CD14-positive monocyte (primary cell): Measurements from ENCODE around the gene GPR21. TPM values are rescaled to one million over a fixed set of nuclear protein-coding genes. Genes with fewer than 3 reads are reported as not detected.

Experiments used
- DNase-seq, 3 donors: peaks; one replicate each; pipeline ENCODE4 v3.0.0-alpha.2; 2011 to 2022
- H2AFZ ChIP-seq: 2 replicates; pipeline ENCODE4 v1.6.0; 2012; ENCODE audit warnings: mild to moderate bottlenecking, low read depth, low read length, inconsistent platforms; ENCODE audit not compliant: insufficient read depth, poor library complexity, severe bottlenecking
- H3K27ac ChIP-seq, 2 donors: 1 replicate in 1 of 2; 2 replicates in 1 of 2; pipeline ENCODE4 v1.5.1; 2012 to 2013; ENCODE audit warnings: low read length in 2 of 2, control low read depth in 1 of 2, inconsistent platforms in 1 of 2, low read depth in 1 of 2, mild to moderate bottlenecking in 1 of 2
- H3K27me3 ChIP-seq, 2 donors: one replicate each; pipeline versions ENCODE4 v1.6.0 to v1.6.1; 2011 to 2013; ENCODE audit warnings: low read length in 2 of 2; ENCODE audit not compliant: control insufficient read depth in 2 of 2, insufficient read depth in 2 of 2
- H3K36me3 ChIP-seq, 2 donors: replicated peaks in 1 of 2; 1 replicate in 1 of 2; 2 replicates in 1 of 2; pipeline versions ENCODE4 v1.5.1 to v1.6.1; 2012 to 2013; ENCODE audit warnings: low read length in 2 of 2, control low read depth in 1 of 2, inconsistent platforms in 1 of 2, mild to moderate bottlenecking in 1 of 2; ENCODE audit not compliant: insufficient read depth in 2 of 2, control insufficient read depth in 1 of 2
- H3K4me1 ChIP-seq, 2 donors: 1 replicate in 1 of 2; 2 replicates in 1 of 2; pipeline versions ENCODE4 v1.5.1 to v1.6.1; 2012 to 2013; ENCODE audit warnings: low read length in 2 of 2, control low read depth in 1 of 2, inconsistent platforms in 1 of 2, mild to moderate bottlenecking in 1 of 2, moderate library complexity in 1 of 2; ENCODE audit not compliant: insufficient read depth in 2 of 2, control insufficient read depth in 1 of 2
- H3K4me2 ChIP-seq: replicated peaks from 2 replicates; pipeline ENCODE3; 2012; ENCODE audit warnings: low read length, moderate library complexity, mild to moderate bottlenecking; ENCODE audit not compliant: poor library complexity, severe bottlenecking; ENCODE audit errors: extremely low read depth
- H3K4me3 ChIP-seq, 3 experiments: fragments of 200-600 bp in 1 of 3; sonication (generic) in 1 of 3; replicated peaks in 1 of 3; 1 replicate in 2 of 3; 2 replicates in 1 of 3; pipeline ENCODE4 v1.5.1; 2011 to 2013; ENCODE audit warnings: low read length in 3 of 3, mild to moderate bottlenecking in 3 of 3, control low read depth in 2 of 3, low read depth in 2 of 3, inconsistent platforms in 1 of 3, moderate library complexity in 1 of 3
- H3K79me2 ChIP-seq: 2 replicates; pipeline ENCODE4 v1.6.0; 2012; ENCODE audit warnings: mild to moderate bottlenecking, control low read depth, inconsistent platforms, low read length, moderate library complexity; ENCODE audit not compliant: insufficient read depth
- H3K9ac ChIP-seq: 2 replicates; pipeline ENCODE4 v1.6.0; 2017; ENCODE audit warnings: low read length, mild to moderate bottlenecking; ENCODE audit not compliant: insufficient read depth, poor library complexity, severe bottlenecking
- H3K9me3 ChIP-seq, 2 donors: replicated peaks in 1 of 2; 1 replicate in 1 of 2; 2 replicates in 1 of 2; pipeline versions ENCODE4 v1.5.1 to v1.6.1; 2012 to 2013; ENCODE audit warnings: low read length in 2 of 2, control low read depth in 1 of 2; ENCODE audit not compliant: control insufficient read depth in 1 of 2, insufficient read depth in 1 of 2
- H4K20me1 ChIP-seq: 2 replicates; pipeline ENCODE4 v1.6.0; 2012; ENCODE audit warnings: mild to moderate bottlenecking, low read length, control low read depth, moderate library complexity; ENCODE audit not compliant: insufficient read depth
- H3K27ac Mint-ChIP-seq, 7 donors: one replicate each; pipeline ENCODE4 v1.8.0; 2020; ENCODE audit warnings: mild to moderate bottlenecking in 7 of 7, mixed read lengths in 7 of 7, moderate library complexity in 6 of 7, inconsistent platforms in 2 of 7
- H3K27me3 Mint-ChIP-seq, 3 donors: one replicate each; pipeline ENCODE4 v1.8.0; 2021 to 2022; ENCODE audit warnings: low read depth in 3 of 3, mild to moderate bottlenecking in 3 of 3, mixed read lengths in 3 of 3, moderate library complexity in 3 of 3, inconsistent platforms in 1 of 3
- H3K36me3 Mint-ChIP-seq, 2 donors: one replicate each; pipeline ENCODE4 v1.8.0; 2020; ENCODE audit warnings: mixed read lengths in 2 of 2, inconsistent platforms in 1 of 2, mild to moderate bottlenecking in 1 of 2
- H3K4me1 Mint-ChIP-seq: one replicate; pipeline ENCODE4 v1.8.0; 2020; ENCODE audit warnings: mild to moderate bottlenecking, mixed read lengths
- H3K4me3 Mint-ChIP-seq, 2 donors: one replicate each; pipeline ENCODE4 v1.8.0; 2020; ENCODE audit warnings: mild to moderate bottlenecking in 2 of 2, mixed read lengths in 2 of 2, moderate library complexity in 1 of 2
- H3K9me3 Mint-ChIP-seq, 7 donors: one replicate each; pipeline ENCODE4 v1.8.0; 2020 to 2022; ENCODE audit warnings: mixed read lengths in 7 of 7, mild to moderate bottlenecking in 6 of 7, moderate library complexity in 6 of 7, inconsistent platforms in 2 of 7
- WGBS: methylation state at CpG from one replicate; pipeline ENCODE4 v1.1.5; 2013; ENCODE audit warnings: missing lambda C conversion rate; ENCODE audit not compliant: insufficient coverage; 5-methylcytosine and 5-hydroxymethylcytosine counted together
- intact Hi-C, 2 donors: fragments of 100-400 bp; cut with micrococcal nuclease; formaldehyde crosslinking; loops; one replicate each; pipeline versions ENCODE4 v1.15.0 to v1.15.1; 2023
- polyA plus RNA-seq, 3 donors: library from polyadenylated mRNA; depleted of rRNA in 1 of 3; unstranded in 2 of 3; stranded (reverse) in 1 of 3; fragments of 300-500 nt in 2 of 3; fragments of >200 nt in 1 of 3; fragmentation: Illumina TruSeq in 2 of 3; gene quantifications; 1 replicate in 2 of 3; 2 replicates in 1 of 3; pipeline ENCODE4 v1.2.3, GENCODE V29; 2012 to 2021
- TF ChIP-seq, protein P1 (sequence below): fragments of 200-600 bp; IDR thresholded peaks from one replicate; pipeline ENCODE4 v1.8.0; 2022; ENCODE audit warnings: antibody characterized with exemption, mild to moderate bottlenecking

Gene GPR21
- polyA plus RNA-seq, 3 donors, result 0.39 TPM; not detected in 2

GRCh38 chr9:123020796-123021195 lies 12.7 kb upstream of the GPR21 start:
- DNase-seq, result no peak
- H3K4me1 ChIP-seq, result no peaks in the 10 kb centered on the region

GRCh38 chr9:123026425-123026824 lies 7.0 kb upstream of the GPR21 start:
- no peaks in the 10 kb centered on the region for H4K20me1 ChIP-seq
- H3K27ac Mint-ChIP-seq, result peak overlapping the region in 1 of 7 donors; percentile 25
- no peaks in the 10 kb centered on the region for H3K9me3 Mint-ChIP-seq
- H2AFZ ChIP-seq, result no peak overlapping the region
- H3K27me3 Mint-ChIP-seq, result no peaks in the 10 kb centered on the region
- H3K4me3 ChIP-seq, result no peak overlapping the region
- DNase-seq, result no peak
- no peak overlapping the region for H3K9ac ChIP-seq
- H3K27ac ChIP-seq, result no peak overlapping the region
- no peaks in the 10 kb centered on the region for H3K79me2 ChIP-seq
- WGBS, result no CpG with 5 or more reads among the region's 1 CpG
- H3K4me3 Mint-ChIP-seq, result no peak overlapping the region
- H3K27me3 ChIP-seq, result no peaks in the 10 kb centered on the region
- H3K36me3 Mint-ChIP-seq, result peaks cover 49 to 76% of the 10 kb centered on the region in 2 donors
- peaks cover 8% of the 10 kb centered on the region for H3K4me1 Mint-ChIP-seq
- peaks cover 0 to 3% of the 10 kb centered on the region in 2 donors for H3K4me1 ChIP-seq
- H3K9me3 ChIP-seq, result no peaks in the 10 kb centered on the region
- peaks cover 43 to 87% of the 10 kb centered on the region in 2 donors for H3K36me3 ChIP-seq
- intact Hi-C loops, result no loop called here
- H3K4me2 ChIP-seq, result no peak overlapping the region
- TF ChIP-seq, protein P1, sequence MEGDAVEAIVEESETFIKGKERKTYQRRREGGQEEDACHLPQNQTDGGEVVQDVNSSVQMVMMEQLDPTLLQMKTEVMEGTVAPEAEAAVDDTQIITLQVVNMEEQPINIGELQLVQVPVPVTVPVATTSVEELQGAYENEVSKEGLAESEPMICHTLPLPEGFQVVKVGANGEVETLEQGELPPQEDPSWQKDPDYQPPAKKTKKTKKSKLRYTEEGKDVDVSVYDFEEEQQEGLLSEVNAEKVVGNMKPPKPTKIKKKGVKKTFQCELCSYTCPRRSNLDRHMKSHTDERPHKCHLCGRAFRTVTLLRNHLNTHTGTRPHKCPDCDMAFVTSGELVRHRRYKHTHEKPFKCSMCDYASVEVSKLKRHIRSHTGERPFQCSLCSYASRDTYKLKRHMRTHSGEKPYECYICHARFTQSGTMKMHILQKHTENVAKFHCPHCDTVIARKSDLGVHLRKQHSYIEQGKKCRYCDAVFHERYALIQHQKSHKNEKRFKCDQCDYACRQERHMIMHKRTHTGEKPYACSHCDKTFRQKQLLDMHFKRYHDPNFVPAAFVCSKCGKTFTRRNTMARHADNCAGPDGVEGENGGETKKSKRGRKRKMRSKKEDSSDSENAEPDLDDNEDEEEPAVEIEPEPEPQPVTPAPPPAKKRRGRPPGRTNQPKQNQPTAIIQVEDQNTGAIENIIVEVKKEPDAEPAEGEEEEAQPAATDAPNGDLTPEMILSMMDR, result no peak

More at GRCh38 chr9:123020796-123021195, 12.7 kb upstream of the GPR21 start:
- intact Hi-C loops, result no loop called here
- Histone ChIP-seq H3K9ac (no peak overlapping the region), H3K27ac (no peak overlapping the region), H2AFZ (no peak overlapping the region), H4K20me1 (no peaks in the 10 kb centered on the region), H3K9me3 (no peaks in the 10 kb centered on the region), H3K4me3 (no peak overlapping the region), H3K79me2 (no peaks in the 10 kb centered on the region), H3K4me2 (no peak overlapping the region), H3K36me3 (peaks cover 72 to 97% of the 10 kb centered on the region in 2 donors), H3K27me3 (no peaks in the 10 kb centered on the region)
- no peaks in the 10 kb centered on the region for H3K9me3 Mint-ChIP-seq
- TF ChIP-seq, protein P1, result no peak
- H3K4me1 Mint-ChIP-seq, result no peaks in the 10 kb centered on the region
- H3K36me3 Mint-ChIP-seq, result peaks cover 55 to 74% of the 10 kb centered on the region in 2 donors
- H3K27me3 Mint-ChIP-seq, result no peaks in the 10 kb centered on the region
- H3K27ac Mint-ChIP-seq, result no peak overlapping the region
- H3K4me3 Mint-ChIP-seq, result no peak overlapping the region
- no CpG with 5 or more reads among the region's 2 CpGs for whole genome bisulfite sequencing
